B cell (primary cell): ENCODE measurements around the gene PRXL2B. TPM values are rescaled to one million over a fixed set of nuclear protein-coding genes. Genes with fewer than 3 reads are reported as not detected.
A peak's percentile ranks its signal among the peaks of the same experiment; 100 is the strongest.

Experiments
- ATAC-seq: fragments of 200-7000 bp; cut with Tn5 transposase; one replicate; pipeline ENCODE4 v1.10.0; 2021; ENCODE audit warnings: low read depth, mild to moderate bottlenecking, moderate number of reproducible peaks, moderate library complexity
- CTCF ChIA-PET: fragments of 350-600 bp; sonication (Branson Sonifier 250); formaldehyde crosslinking; loops from one replicate; lab custom pipeline; 2021; ENCODE audit warnings: antibody characterized with exemption, inconsistent platforms; lab: Charles Lee
- POLR2A ChIA-PET: fragments of 350-600 bp; sonication (Branson Sonifier 250); formaldehyde crosslinking; loops from one replicate; lab custom pipeline; 2021; ENCODE audit warnings: antibody characterized with exemption; lab: Charles Lee
- DNase-seq: peaks from one replicate; pipeline ENCODE4 v3.0.0; 2013
- H2AFZ ChIP-seq: 2 replicates; pipeline ENCODE4 v1.6.1; 2012; ENCODE audit warnings: mild to moderate bottlenecking, low read depth, low read length; ENCODE audit not compliant: insufficient read depth, poor library complexity, severe bottlenecking
- H3K27ac ChIP-seq, 2 donors: 1 replicate in 1 of 2; 2 replicates in 1 of 2; pipeline ENCODE4 v1.5.1; 2012 to 2013; ENCODE audit warnings: low read length in 2 of 2, mild to moderate bottlenecking in 2 of 2, moderate library complexity in 1 of 2
- H3K27me3 ChIP-seq, 4 experiments: fragments of 200-600 bp in 1 of 4; sonication (generic) in 1 of 4; replicated peaks in 1 of 4; 1 replicate in 2 of 4; 2 replicates in 2 of 4; pipeline versions ENCODE4 v1.6.1 to v1.7.0; 2013 to 2016; ENCODE audit warnings: low read length in 3 of 4, mild to moderate bottlenecking in 2 of 4, mixed read lengths in 1 of 4, moderate library complexity in 1 of 4; ENCODE audit not compliant: insufficient read depth in 4 of 4, control insufficient read depth in 3 of 4; ENCODE audit errors: control extremely low read depth in 1 of 4
- H3K36me3 ChIP-seq, 2 experiments: replicated peaks in 1 of 2; 1 replicate in 1 of 2; 2 replicates in 1 of 2; pipeline versions ENCODE4 v1.6.1 to v1.7.1; 2013; ENCODE audit warnings: low read length in 1 of 2; ENCODE audit not compliant: insufficient read depth in 2 of 2, control insufficient read depth in 1 of 2; ENCODE audit errors: control extremely low read depth in 1 of 2, extremely low read depth in 1 of 2
- H3K4me1 ChIP-seq, 2 donors: fragments of 200-600 bp in 1 of 2; sonication (generic) in 1 of 2; 1 replicate in 1 of 2; 2 replicates in 1 of 2; pipeline versions ENCODE4 v1.5.1 to v1.6.1; 2013 to 2017; ENCODE audit warnings: low read length in 2 of 2; ENCODE audit not compliant: control insufficient read depth in 2 of 2, insufficient read depth in 2 of 2
- H3K4me2 ChIP-seq: replicated peaks from 2 replicates; pipeline ENCODE3; 2012; ENCODE audit warnings: mild to moderate bottlenecking, low read depth, low read length; ENCODE audit not compliant: poor library complexity, severe bottlenecking
- H3K4me3 ChIP-seq, 5 experiments: fragments of 200-600 bp in 1 of 5; sonication (generic) in 1 of 5; 1 replicate in 3 of 5; 2 replicates in 2 of 5; pipeline versions ENCODE4 v1.5.1 to v1.7.0; 2011 to 2016; ENCODE audit warnings: low read length in 4 of 5, mild to moderate bottlenecking in 4 of 5, low read depth in 2 of 5, control low read depth in 1 of 5, moderate library complexity in 1 of 5; ENCODE audit not compliant: insufficient read depth in 1 of 5; ENCODE audit errors: control extremely low read depth in 1 of 5, extremely low read depth in 1 of 5
- H3K79me2 ChIP-seq: fragments of 200-600 bp; sonication (generic); one replicate; pipeline ENCODE4 v1.6.0; 2016; ENCODE audit warnings: low read length; ENCODE audit not compliant: control insufficient read depth, insufficient read depth
- H3K9ac ChIP-seq: fragments of 200-600 bp; sonication (generic); 2 replicates; pipeline ENCODE4 v1.6.1; 2017; ENCODE audit warnings: mild to moderate bottlenecking, low read length, moderate library complexity
- H3K9me3 ChIP-seq, 3 donors: one replicate each; pipeline versions ENCODE4 v1.6.1 to v1.7.1; 2013; ENCODE audit warnings: low read length in 2 of 3; ENCODE audit not compliant: control insufficient read depth in 2 of 3, insufficient read depth in 1 of 3; ENCODE audit errors: control extremely low read depth in 1 of 3
- H4K20me1 ChIP-seq: 2 replicates; pipeline ENCODE4 v1.6.0; 2012; ENCODE audit warnings: mild to moderate bottlenecking, low read length; ENCODE audit not compliant: insufficient read depth, control insufficient read depth, poor library complexity, severe bottlenecking
- H3K27ac Mint-ChIP-seq: one replicate; pipeline ENCODE4 v1.8.0; 2021; ENCODE audit warnings: mixed read lengths
- H3K27me3 Mint-ChIP-seq: one replicate; pipeline ENCODE4 v1.8.0; 2021; ENCODE audit warnings: mixed read lengths
- H3K4me1 Mint-ChIP-seq: one replicate; pipeline ENCODE4 v1.8.0; 2021; ENCODE audit warnings: mixed read lengths
- H3K4me3 Mint-ChIP-seq: one replicate; pipeline ENCODE4 v1.8.0; 2021; ENCODE audit warnings: mixed read lengths
- H3K9me3 Mint-ChIP-seq: one replicate; pipeline ENCODE4 v1.8.0; 2022; ENCODE audit warnings: mixed read lengths; ENCODE audit not compliant: insufficient read depth
- EZH2 ChIP-seq: IDR thresholded peaks from 2 replicates; pipeline ENCODE4 v1.6.1; 2012; ENCODE audit warnings: borderline replicate concordance, low read depth, mild to moderate bottlenecking, moderate library complexity, low read length; ENCODE audit not compliant: insufficient read depth, poor library complexity, severe bottlenecking
- WGBS: methylation state at CpG from one replicate; pipeline ENCODE4 v1.1.5; 2013; ENCODE audit warnings: missing lambda C conversion rate; ENCODE audit not compliant: insufficient coverage; 5-methylcytosine and 5-hydroxymethylcytosine counted together
- intact Hi-C: fragments of 100-400 bp; cut with micrococcal nuclease; formaldehyde crosslinking; loops from one replicate; pipeline ENCODE4 v1.10.0; 2022
- polyA plus RNA-seq: library from polyadenylated mRNA; depleted of rRNA; stranded (reverse); fragments of >200 nt; gene quantifications from 2 replicates; pipeline ENCODE4 v1.2.3, GENCODE V29; 2012
- total RNA-seq, 2 donors: library from RNA; stranded (reverse); fragments of 120-200 nt in 1 of 2; gene quantifications; 1 replicate in 1 of 2; 2 replicates in 1 of 2; pipeline versions ENCODE4 v1.2.3 to v1.2.4, GENCODE V29; 2013 to 2022
- TF ChIP-seq, protein P1 (sequence below): fragments of 200-600 bp; IDR thresholded peaks from one replicate; pipeline ENCODE4 v1.8.0; 2022; ENCODE audit warnings: antibody characterized with exemption, mild to moderate bottlenecking

Gene PRXL2B
- total and polyA plus RNA-seq, 2 donors (not counting 1 experiment from before 2014, with no cell fraction given) = 13.0 to 27.0 TPM

DNA sequence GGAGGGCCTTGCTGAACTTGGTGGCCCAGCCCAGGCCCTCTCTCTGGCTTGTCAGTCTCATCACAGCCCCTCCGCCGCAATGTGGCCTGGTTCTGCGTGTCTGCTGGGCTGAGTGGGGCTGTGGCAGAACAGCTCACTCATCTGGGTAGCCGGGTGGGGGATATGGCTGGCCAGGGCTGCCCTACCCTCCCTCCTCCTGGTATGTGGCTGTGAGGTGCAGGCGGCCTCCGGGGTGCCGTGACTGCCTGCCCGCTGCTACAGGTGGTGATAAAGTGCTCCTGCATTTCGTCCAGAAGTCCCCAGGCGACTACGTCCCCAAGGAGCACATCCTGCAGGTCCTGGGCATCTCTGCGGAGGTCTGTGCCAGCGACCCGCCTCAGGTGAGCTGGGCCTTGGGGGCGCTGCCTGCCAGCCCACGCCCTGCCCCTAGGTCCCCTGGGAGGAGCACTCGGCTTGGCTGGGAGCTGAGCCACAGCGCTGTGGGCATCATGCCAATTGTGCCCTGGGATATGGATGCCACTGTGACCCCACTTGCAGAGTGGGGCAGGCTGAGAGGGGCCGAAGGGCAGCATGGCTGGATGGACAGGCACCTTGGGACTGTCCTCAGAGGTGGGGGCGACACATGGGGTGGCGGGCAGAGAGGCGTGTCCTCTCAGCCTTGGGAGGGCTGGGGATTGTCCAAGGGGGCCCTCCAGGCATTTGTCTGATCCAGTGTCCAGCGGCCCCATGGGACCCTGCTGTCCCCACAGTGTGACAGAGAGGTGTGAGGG, 2.3 kb downstream of the PRXL2B start:
- H3K27ac ChIP-seq = no peak overlapping the region
- DNase-seq = peak; percentile 30
- Mint-ChIP-seq H3K27ac (no peak overlapping the region), H3K4me1 (peaks cover 25% of the 10 kb centered on the region), H3K4me3 (peak overlapping the region; percentile 52), H3K27me3 (no peaks in the 10 kb centered on the region), H3K9me3 (no peaks in the 10 kb centered on the region)
- POLR2A ChIA-PET = no interaction called here
- peaks cover 0 to 3% (median 0%) of the 10 kb centered on the region in 4 experiments for H3K27me3 ChIP-seq
- peaks cover 12% of the 10 kb centered on the region for H3K79me2 ChIP-seq
- intact Hi-C loops = no loop called here
- H3K4me2 ChIP-seq = no peak overlapping the region
- CTCF ChIA-PET = no interaction called here
- no peaks in the 10 kb centered on the region for H4K20me1 ChIP-seq
- H2AFZ ChIP-seq = no peak overlapping the region
- no peaks in the 10 kb centered on the region for H3K9me3 ChIP-seq
- ATAC-seq = no peak
- H3K36me3 ChIP-seq = peaks cover 0 to 3% of the 10 kb centered on the region in 2 experiments
- no peak for TF ChIP-seq EZH2
- TF ChIP-seq, protein P1, sequence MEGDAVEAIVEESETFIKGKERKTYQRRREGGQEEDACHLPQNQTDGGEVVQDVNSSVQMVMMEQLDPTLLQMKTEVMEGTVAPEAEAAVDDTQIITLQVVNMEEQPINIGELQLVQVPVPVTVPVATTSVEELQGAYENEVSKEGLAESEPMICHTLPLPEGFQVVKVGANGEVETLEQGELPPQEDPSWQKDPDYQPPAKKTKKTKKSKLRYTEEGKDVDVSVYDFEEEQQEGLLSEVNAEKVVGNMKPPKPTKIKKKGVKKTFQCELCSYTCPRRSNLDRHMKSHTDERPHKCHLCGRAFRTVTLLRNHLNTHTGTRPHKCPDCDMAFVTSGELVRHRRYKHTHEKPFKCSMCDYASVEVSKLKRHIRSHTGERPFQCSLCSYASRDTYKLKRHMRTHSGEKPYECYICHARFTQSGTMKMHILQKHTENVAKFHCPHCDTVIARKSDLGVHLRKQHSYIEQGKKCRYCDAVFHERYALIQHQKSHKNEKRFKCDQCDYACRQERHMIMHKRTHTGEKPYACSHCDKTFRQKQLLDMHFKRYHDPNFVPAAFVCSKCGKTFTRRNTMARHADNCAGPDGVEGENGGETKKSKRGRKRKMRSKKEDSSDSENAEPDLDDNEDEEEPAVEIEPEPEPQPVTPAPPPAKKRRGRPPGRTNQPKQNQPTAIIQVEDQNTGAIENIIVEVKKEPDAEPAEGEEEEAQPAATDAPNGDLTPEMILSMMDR = no peak
- WGBS = 89% methylated on average over 23 of the region's 23 CpGs
- H3K4me3 ChIP-seq = no peak overlapping the region
- no peak overlapping the region for H3K9ac ChIP-seq
- peaks cover 22 to 33% of the 10 kb centered on the region in 2 donors for H3K4me1 ChIP-seq
